HTR-8/SVneo (cell line): ENCODE data around the gene OSBP2.
A peak's percentile ranks its signal among the peaks of the same experiment; 100 is the strongest.

ENCODE experiments used
- DNase-seq: peaks from one replicate; pipeline ENCODE4 v3.0.0; 2011; ENCODE audit warnings: low spot score, mixed read lengths; ENCODE audit not compliant: insufficient read length
- FAIRE-seq: peaks from 2 replicates; lab custom pipeline; 2011; peaks lifted over from hg19 to GRCh38; lab: Jason Lieb, UNC

Gene OSBP2

DNA sequence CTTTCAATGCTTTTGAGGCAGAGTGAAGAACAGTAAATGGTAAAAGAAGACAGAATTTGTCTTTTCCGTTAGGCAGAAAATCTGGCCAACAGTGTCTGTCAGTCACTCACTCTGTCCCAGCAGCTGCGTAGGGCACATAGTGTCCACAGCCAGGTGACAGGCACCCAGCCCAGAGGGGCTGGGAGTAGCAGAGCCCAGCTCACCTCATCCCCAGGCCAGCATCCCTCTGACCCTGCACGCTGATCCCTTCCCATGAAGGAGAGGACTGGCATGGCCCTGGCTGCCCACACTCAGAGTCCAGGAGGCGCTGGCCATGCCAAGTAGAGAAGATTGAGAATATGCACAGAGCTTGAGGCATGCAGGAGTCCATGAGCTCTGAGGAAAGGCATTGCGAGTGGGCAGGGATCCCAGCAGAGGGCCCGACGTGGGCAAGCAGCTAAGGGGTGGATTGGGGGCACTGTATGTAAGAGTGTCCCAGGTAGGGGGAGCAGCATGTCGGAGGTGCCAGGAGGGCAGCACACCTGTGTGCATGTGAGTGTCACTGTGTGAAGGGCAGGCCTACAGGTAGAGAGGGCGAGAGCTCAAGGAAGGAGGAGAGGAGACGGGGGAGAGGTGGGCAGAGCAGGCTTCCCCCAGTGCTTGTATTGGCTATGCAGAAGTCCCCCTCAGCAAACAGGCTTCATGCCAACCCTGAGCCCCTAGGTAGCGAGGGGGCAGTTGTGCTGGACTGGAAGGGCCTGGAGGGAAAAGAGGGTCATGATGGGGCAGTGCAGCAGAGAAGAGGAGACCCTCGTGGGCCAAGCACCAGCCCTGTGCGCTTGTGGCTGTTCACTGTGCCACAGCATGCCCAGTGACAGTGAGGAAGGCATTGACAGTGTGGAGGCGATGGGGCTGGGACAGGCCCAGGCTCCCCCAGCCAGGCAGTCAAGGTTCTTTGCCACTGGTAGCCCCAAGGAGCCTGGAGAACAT lies 133.8 kb downstream of the OSBP2 start:
- DNase-seq = no peak
- no peak for FAIRE-seq

DNA sequence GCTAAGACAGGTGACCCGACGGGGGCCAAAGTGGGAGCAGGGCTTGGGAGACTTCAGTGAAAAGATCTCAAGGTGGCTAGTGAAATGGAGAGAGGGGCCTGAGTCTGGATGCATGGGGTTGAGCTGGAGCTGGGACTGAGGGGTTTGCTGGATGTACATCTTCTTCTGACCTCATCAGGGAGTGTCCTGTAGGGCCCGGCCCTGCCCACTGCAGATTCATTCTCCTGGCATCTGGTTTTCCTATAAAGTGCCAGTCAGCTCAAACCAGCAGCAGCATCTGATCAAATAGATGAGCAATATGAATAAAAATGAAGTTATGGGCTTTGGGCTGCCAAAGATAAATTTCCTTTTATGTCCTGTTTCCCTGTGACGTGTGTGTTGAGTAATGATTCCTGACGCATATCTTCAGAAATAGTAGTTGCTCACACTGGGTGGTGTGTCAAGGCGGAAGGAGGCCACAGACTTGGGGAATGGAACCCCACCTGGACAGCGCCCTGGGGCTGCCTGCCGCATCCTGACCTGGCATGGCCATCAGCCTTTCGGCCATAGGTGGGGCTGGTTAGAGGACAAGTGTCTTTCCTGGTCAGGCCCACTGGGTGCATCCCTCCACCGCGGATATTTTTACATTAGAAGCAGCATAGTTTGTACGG lies 135.4 kb downstream of the OSBP2 start:
- FAIRE-seq = no peak

GRCh38 chr22:30830907-30831306 lies 136.2 kb downstream of the OSBP2 start:
- DNase-seq (peak; percentile 13), FAIRE-seq (no peak)

More for the DNA sequence above, 135.4 kb downstream of the OSBP2 start:
- peak; percentile 67 for DNase-seq

GRCh38 chr22:30832407-30832987 lies 137.8 kb downstream of the OSBP2 start:
- no peak for DNase-seq
- FAIRE-seq = no peak

- no peak for DNase-seq
- FAIRE-seq = no peak
Observed at GRCh38 chr22:30833322-30833721, 138.6 kb downstream of the OSBP2 start.

DNA sequence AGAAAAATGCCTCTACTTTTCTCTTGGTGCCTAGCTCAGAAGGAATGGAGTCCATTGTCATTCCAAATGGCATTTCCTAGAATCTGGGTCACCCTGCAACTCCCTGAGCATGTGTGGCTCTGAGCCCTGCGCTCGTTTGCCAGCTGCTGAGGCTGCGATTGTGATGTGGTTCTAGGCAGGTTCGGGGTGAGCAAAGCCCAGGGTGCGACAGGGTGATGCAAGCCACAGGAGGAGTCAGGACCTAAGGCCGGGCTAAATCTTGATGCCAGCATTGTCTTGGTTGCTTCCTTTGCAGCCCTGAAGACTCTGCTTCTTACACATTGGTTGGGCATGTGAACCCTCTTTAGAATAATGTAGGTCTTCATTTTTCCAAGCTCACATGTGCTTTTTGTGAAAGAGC lies 142.9 kb downstream of the OSBP2 start:
- no peak for FAIRE-seq
- no peak for DNase-seq

DNA sequence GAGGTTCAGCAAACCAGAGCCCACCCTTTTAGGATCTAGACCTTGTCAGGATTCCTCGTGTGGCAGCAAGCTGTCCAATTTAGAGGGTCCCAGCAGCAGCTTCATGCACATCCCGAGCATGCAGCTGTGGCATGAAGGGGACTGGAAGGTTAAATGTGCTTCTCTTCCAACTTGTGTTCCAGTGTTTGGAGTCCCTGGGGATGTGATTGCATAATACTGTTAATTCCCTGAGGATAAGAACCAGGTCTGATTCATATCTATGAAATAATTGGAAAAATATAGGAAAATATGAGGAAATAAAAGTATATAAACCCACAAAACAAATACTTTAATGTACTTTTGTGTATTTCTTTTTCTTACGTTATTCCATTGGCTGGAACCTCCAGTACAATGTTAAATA lies 143.4 kb downstream of the OSBP2 start:
- DNase-seq (no peak), FAIRE-seq (no peak)

GRCh38 chr22:30841273-30841672 lies 146.6 kb downstream of the OSBP2 start:
- no peak for FAIRE-seq

GRCh38 chr22:30843245-30843644 lies 148.6 kb downstream of the OSBP2 start:
- FAIRE-seq (no peak), DNase-seq (no peak)

More at GRCh38 chr22:30841273-30841672, 146.6 kb downstream of the OSBP2 start:
- DNase-seq = no peak

GRCh38 chr22:30847583-30847982 lies 152.9 kb downstream of the OSBP2 start:
- no peak for DNase-seq

GRCh38 chr22:30855266-30855665 lies 160.6 kb downstream of the OSBP2 start:
- DNase-seq = no peak
- no peak for FAIRE-seq

More at GRCh38 chr22:30847583-30847982, 152.9 kb downstream of the OSBP2 start:
- FAIRE-seq = no peak

- FAIRE-seq (no peak), DNase-seq (no peak)
Observed at GRCh38 chr22:30855677-30856518, 161.2 kb downstream of the OSBP2 start.

DNA sequence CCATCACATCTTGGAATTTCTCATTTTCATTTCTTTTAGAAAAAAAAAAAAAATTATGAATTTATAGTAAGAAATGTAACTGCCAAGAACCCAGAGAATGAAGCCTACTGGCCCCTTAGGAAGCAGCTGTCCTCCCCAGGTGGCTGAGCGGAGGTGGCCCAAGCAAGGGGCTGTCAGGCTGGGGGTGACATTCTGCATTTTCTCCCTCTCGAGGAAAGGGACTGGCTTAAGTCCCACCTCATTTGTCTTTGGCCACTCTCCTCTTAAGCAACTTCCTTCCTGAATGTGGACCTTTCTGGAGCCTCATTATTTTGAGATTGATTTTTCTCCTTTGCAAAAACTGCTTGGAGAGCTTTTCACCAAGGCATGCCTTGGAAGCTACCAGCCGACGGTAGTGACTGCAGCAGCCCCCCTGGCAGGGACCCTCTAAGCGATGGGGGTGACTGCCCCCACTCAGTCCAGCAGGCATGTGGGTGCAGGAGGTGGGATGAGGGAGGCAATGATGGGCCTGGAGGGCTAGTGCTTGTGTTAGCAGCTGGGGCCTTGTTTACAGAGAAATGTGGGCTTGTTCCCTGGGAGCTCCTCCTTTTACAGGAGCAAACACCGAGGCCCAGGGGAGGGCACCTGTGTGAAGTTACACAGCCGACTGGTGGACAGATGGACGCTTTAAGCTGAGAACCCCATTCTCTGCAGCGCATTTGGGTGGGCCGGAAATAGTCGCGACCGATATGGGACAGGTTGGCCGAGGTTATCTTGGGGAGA lies 162.2 kb downstream of the OSBP2 start:
- FAIRE-seq (no peak), DNase-seq (no peak)

GRCh38 chr22:30857791-30858190 lies 163.1 kb downstream of the OSBP2 start:
- FAIRE-seq = no peak
- no peak for DNase-seq

GRCh38 chr22:30858976-30859713 lies 164.5 kb downstream of the OSBP2 start:
- FAIRE-seq = no peak
- no peak for DNase-seq

DNA sequence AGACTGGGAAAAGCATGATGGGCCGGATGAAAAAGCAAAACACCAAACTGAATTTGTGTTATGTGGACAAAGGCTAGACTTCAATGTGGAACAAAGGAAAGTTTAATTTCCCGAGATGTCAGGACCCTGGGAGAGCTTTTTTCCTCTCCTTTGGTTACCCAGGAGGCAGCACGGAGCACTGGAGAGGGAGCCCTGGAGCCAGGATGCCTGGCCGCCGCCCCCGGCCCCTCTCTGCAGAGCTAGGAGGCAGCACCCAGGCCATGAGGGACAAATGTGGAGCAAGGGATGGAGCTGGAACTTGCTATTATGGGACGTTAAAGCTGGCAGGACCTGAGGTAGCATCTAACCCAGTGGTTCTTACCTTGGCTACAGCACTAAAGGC lies 165.0 kb downstream of the OSBP2 start:
- no peak for FAIRE-seq
- no peak for DNase-seq

- DNase-seq (no peak), FAIRE-seq (no peak)
Observed at GRCh38 chr22:30860176-30861105, 165.8 kb downstream of the OSBP2 start.

DNA sequence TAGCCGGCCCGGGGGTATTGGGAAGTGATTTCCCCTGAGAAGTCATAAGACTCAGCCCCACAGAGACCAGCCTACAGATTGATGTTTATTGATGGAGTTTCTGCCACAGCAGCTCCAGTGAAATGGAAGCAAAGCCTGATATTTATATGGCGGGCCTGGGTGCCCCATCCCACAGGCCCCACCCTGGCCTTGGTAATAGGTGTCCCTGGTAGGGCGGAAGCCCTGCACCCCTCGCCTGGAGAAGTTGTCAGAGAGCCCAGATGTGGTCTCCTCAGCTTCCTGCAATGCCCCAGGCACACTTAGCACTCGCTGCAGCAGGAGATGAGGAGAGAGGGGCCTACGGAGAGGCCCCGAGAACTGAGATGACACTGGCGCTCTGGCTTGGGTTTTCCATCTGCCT lies 166.5 kb downstream of the OSBP2 start:
- no peak for FAIRE-seq
- no peak for DNase-seq
